Heart left ventricle (tissue), 13 donors: ENCODE data around the gene STPG4.

Experiments used
- POLR2A ChIP-seq, 2 donors: fragments of 450-650 bp; IDR thresholded peaks; one replicate each; pipeline ENCODE4 v1.6.1; 2017; ENCODE audit warnings: antibody characterized with exemption in 2 of 2, mild to moderate bottlenecking in 2 of 2, moderate library complexity in 2 of 2
- TF ChIP-seq, protein P1 (sequence below), 12 donors: fragments of 200-600 bp; sonication (generic) in 4 of 12; IDR thresholded peaks; one replicate each; pipeline versions ENCODE4 v1.5.0 to v1.8.0; 2018 to 2022; ENCODE audit warnings: antibody characterized with exemption in 12 of 12, mild to moderate bottlenecking in 5 of 12
- donor health status: ischemic (EF 13 %, LVEDD 7.1; RV severe dilation, severe dysfunction).
- donor health status: DM: no; HTN: yes; CAD: no.
- donor health status: DM: no; HTN: no; CAD: no.
- donor health status: ischemic (EF 25% LVEDD 6.9; RV normal size, moderate dysfunction).
- donor health status: ischemic (EF 25% LVEDD 5.7; RV mildly dilated, moderate dysfunction).
- donor health status: ischemic (EF 35%, LVEDD 5.7; RV mildly dilated, moderate dysfunction).
- donor health status: nonischemic (EF 11% LVEDD 7.7; RV severe dilation, severe dysfunction).
- donor health status: DM: yes; HTN: yes; CAD: no.
- donor health status: PGD.
- donor health status: ischemic (EF 29% LVEDD 5.4; RV normal size, mild dysfunction).
- donor health status: nonischemic (EF 23%, LVEDD 6.1; RV moderate dilation, normal function).

DNA sequence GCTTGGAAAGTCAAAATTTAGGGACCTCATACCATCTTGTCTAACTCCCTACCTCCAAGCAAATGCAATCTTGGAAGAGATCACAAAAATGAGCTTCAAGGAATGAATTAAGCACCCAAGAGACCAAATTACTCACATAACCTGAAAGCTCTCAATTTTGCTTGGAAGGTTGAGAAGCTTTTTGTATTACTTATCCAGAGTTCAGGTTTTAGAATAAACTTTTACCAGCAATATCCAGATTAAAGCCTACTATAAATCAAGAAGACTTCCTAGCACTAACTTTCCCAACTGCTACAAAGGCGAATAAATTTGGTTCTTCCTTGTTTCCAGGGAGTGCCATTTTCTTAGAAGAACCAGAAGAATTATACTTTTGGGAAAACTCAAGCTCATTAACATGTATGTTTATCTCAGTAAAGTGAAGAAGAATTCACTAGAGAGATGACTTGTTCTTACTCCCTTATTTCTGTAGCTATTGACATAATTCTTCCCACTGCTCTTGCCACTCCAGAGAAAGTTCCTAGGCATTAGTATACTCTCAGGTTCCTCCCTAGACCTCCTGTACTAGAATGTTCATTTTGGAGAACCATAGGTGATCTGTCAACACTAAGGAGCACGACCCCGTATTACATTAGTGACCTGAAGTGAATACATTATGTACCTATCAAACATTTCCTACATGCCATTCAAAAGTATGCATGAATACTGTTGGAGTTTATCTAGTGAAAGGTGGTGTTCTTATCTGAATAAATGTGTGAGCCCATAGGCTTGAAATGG is 18.0 kb upstream of the STPG4 start:
- TF ChIP-seq, protein P1, sequence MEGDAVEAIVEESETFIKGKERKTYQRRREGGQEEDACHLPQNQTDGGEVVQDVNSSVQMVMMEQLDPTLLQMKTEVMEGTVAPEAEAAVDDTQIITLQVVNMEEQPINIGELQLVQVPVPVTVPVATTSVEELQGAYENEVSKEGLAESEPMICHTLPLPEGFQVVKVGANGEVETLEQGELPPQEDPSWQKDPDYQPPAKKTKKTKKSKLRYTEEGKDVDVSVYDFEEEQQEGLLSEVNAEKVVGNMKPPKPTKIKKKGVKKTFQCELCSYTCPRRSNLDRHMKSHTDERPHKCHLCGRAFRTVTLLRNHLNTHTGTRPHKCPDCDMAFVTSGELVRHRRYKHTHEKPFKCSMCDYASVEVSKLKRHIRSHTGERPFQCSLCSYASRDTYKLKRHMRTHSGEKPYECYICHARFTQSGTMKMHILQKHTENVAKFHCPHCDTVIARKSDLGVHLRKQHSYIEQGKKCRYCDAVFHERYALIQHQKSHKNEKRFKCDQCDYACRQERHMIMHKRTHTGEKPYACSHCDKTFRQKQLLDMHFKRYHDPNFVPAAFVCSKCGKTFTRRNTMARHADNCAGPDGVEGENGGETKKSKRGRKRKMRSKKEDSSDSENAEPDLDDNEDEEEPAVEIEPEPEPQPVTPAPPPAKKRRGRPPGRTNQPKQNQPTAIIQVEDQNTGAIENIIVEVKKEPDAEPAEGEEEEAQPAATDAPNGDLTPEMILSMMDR (IDR thresholded peaks at IDR 0.05): no peak
- TF ChIP-seq POLR2A (IDR thresholded peaks at IDR 0.05): no peak
